Measurements from ENCODE around the gene PARD3B. TPM values are rescaled to one million over a fixed set of nuclear protein-coding genes. Genes with fewer than 3 reads are reported as not detected.

Gene PARD3B
- total RNA-seq (10 to 100 TPM in 2 of 10 donors, 1 to 10 TPM in 8; 6.7 to 12.4 (median 8.9) TPM), polyA plus RNA-seq (1 to 10 TPM in 1 of 2 donors, under 1 TPM in 1; 0.46 to 2.4 TPM)
- long read RNA-seq, donor 1, partial matches to known transcripts: 2 of 4 reads
- long read RNA-seq, donor 1, other reads (novel, unspliced or antisense): 2 of 4 reads
- long read RNA-seq, donor 2, partial matches to known transcripts: 2 of 3 reads
- long read RNA-seq, donor 2, other reads (novel, unspliced or antisense): 1 of 3 reads
- long read RNA-seq, donor 3, partial matches to known transcripts: 0 of 3 reads
- long read RNA-seq, donor 3, other reads (novel, unspliced or antisense): 3 of 3 reads

- intact Hi-C loops (cut with DNase I): loop anchor here in 2 of 10 donors (5.0 to 10.0 kb wide), 2 partner anchors 150 to 223 kb away; no protein-coding TSS in a partner anchor
- H3K27ac ChIP-seq: peak within 1 kb of the TSS; percentile 54 to 85 (median 76)
- ATAC-seq (peak; percentile 93 to 99 (median 96)), DNase-seq (peak; percentile 37 to 65)
- peaks cover 0 to 28% (median 0%) of the 10 kb centered on the region in 7 donors for H3K27me3 ChIP-seq
- peak within 1 kb of the TSS; percentile 84 to 98 (median 94) for H3K4me3 ChIP-seq
- H3K4me1 ChIP-seq: peaks cover 0 to 29% (median 21%) of the 10 kb centered on the region in 9 donors
- 0 to 1% methylated on average over 70 to 82 of the region's 82 CpGs for WGBS, 2 donors
- no peaks in the 10 kb centered on the region for H3K36me3 ChIP-seq
- no peak for TF ChIP-seq CTCF (IDR thresholded peaks at IDR 0.05)
- H3K9me3 ChIP-seq: no peaks in the 10 kb centered on the region
Measured at GRCh38 chr2:204544961-204545860, at the start of gene PARD3B. Gene PARD3B (plus strand): TSS chr2:204545475. CDS start chr2:204546000, 525 bp downstream.

- no peak overlapping the region for H3K27ac ChIP-seq
- no peak for TF ChIP-seq CTCF (IDR thresholded peaks at IDR 0.05)
- H3K36me3 ChIP-seq: no peaks in the 10 kb centered on the region
- H3K27me3 ChIP-seq: no peaks in the 10 kb centered on the region
- no peak for ATAC-seq
- H3K4me1 ChIP-seq: no peaks in the 10 kb centered on the region
- no peak for DNase-seq
- intact Hi-C loops (cut with DNase I): no loop called here
- no peaks in the 10 kb centered on the region for H3K9me3 ChIP-seq
- WGBS, 2 donors: 95 to 97% methylated on average over 4 of the region's 4 CpGs
- no peak overlapping the region for H3K4me3 ChIP-seq
Measured at GRCh38 chr2:204496779-204497178, 48.5 kb upstream of the PARD3B start.

- Histone ChIP-seq H3K4me1 (no peaks in the 10 kb centered on the region), H3K27me3 (no peaks in the 10 kb centered on the region), H3K36me3 (no peaks in the 10 kb centered on the region), H3K27ac (no peak overlapping the region), H3K4me3 (no peak overlapping the region), H3K9me3 (no peaks in the 10 kb centered on the region)
- intact Hi-C loops (cut with DNase I): no loop called here
- DNase-seq (no peak), ATAC-seq (no peak)
- 94 to 95% methylated on average over 1 of the region's 1 CpG for WGBS, 2 donors
- TF ChIP-seq CTCF (IDR thresholded peaks at IDR 0.05): no peak
Measured at GRCh38 chr2:204497855-204498254, 47.4 kb upstream of the PARD3B start.

GRCh38 chr2:204498291-204498690 lies 47.0 kb upstream of the PARD3B start:
- TF ChIP-seq CTCF (IDR thresholded peaks at IDR 0.05): no peak
- WGBS, 2 donors: 91 to 98% methylated on average over 3 of the region's 3 CpGs
- Histone ChIP-seq H3K4me1 (no peaks in the 10 kb centered on the region), H3K4me3 (no peak overlapping the region), H3K36me3 (no peaks in the 10 kb centered on the region), H3K27me3 (no peaks in the 10 kb centered on the region), H3K9me3 (no peaks in the 10 kb centered on the region), H3K27ac (no peak overlapping the region)
- intact Hi-C loops (cut with DNase I): no loop called here
- ATAC-seq (no peak), DNase-seq (no peak)

Data from heart right ventricle (tissue), 16 donors.